ENCODE results near the gene CLMN. TPM values are rescaled to one million over a fixed set of nuclear protein-coding genes. Genes with fewer than 3 reads are reported as not detected.

Gene CLMN
- polyA plus RNA-seq, 3 donors = 22.0 to 33.7 (median 23.2) TPM

- no peak overlapping the region for H3K4me2 ChIP-seq (replicated peaks; ENCODE audit: extremely low read depth, low read length, poor library complexity, severe bottlenecking)
Measured at GRCh38 chr14:95275494-95275893, 44.2 kb downstream of the CLMN start.

GRCh38 chr14:95274874-95275273 lies 44.8 kb downstream of the CLMN start:
- no peak overlapping the region for H3K27ac ChIP-seq (ENCODE audit: low read depth in 1 of 2, low read length in 2 of 2)
- H3K4me1 Mint-ChIP-seq = no peaks in the 10 kb centered on the region
- H2AFZ ChIP-seq (ENCODE audit: insufficient read depth, low read depth, low read length, poor library complexity, severe bottlenecking) = no peak overlapping the region
- H3K36me3 ChIP-seq (replicated peaks in 1 of 2; ENCODE audit: control insufficient read depth in 1 of 2, insufficient read depth in 2 of 2, low read length in 2 of 2) = no peaks in the 10 kb centered on the region
- H3K36me3 Mint-ChIP-seq = peaks cover 0 to 8% of the 10 kb centered on the region in 2 donors
- no peak overlapping the region for H3K27ac Mint-ChIP-seq
- 100% methylated on average over 3 of the region's 6 CpGs for WGBS (ENCODE audit: insufficient coverage)
- peaks cover 0 to 3% (median 1%) of the 10 kb centered on the region in 3 donors for H3K27me3 Mint-ChIP-seq (ENCODE audit: low read depth in 3 of 3)
- no peaks in the 10 kb centered on the region for H3K4me1 ChIP-seq (ENCODE audit: control insufficient read depth in 1 of 2, insufficient read depth in 2 of 2, low read length in 2 of 2)
- no peak for DNase-seq
- no peaks in the 10 kb centered on the region for H3K9me3 ChIP-seq (replicated peaks in 1 of 2; ENCODE audit: control insufficient read depth in 1 of 2, insufficient read depth in 1 of 2, low read length in 2 of 2)
- no peak for TF ChIP-seq CTCF (IDR thresholded peaks at IDR 0.05)
- H3K9me3 Mint-ChIP-seq = no peaks in the 10 kb centered on the region
- H3K4me3 ChIP-seq (replicated peaks in 1 of 3; ENCODE audit: low read depth in 2 of 3, low read length in 3 of 3) = no peak overlapping the region
- H3K27me3 ChIP-seq (ENCODE audit: control insufficient read depth in 2 of 2, insufficient read depth in 2 of 2, low read length in 2 of 2) = no peaks in the 10 kb centered on the region
- no peak overlapping the region for H3K9ac ChIP-seq (ENCODE audit: insufficient read depth, low read length, poor library complexity, severe bottlenecking)
- no peaks in the 10 kb centered on the region for H3K79me2 ChIP-seq (ENCODE audit: insufficient read depth, low read length)
- no peak overlapping the region for H3K4me2 ChIP-seq (replicated peaks; ENCODE audit: extremely low read depth, low read length, poor library complexity, severe bottlenecking)
- peaks cover 77% of the 10 kb centered on the region for H4K20me1 ChIP-seq (ENCODE audit: insufficient read depth, low read length)
- H3K4me3 Mint-ChIP-seq = no peak overlapping the region
- intact Hi-C loops (cut with micrococcal nuclease) = no loop called here

More at GRCh38 chr14:95275494-95275893, 44.2 kb downstream of the CLMN start:
- 95% methylated on average over 7 of the region's 7 CpGs for WGBS (ENCODE audit: insufficient coverage)
- Histone ChIP-seq H3K79me2 (ENCODE audit: insufficient read depth, low read length) (no peaks in the 10 kb centered on the region), H3K9ac (ENCODE audit: insufficient read depth, low read length, poor library complexity, severe bottlenecking) (no peak overlapping the region), H3K27ac (ENCODE audit: low read depth in 1 of 2, low read length in 2 of 2) (no peak overlapping the region), H3K4me3 (replicated peaks in 1 of 3; ENCODE audit: low read depth in 2 of 3, low read length in 3 of 3) (no peak overlapping the region), H2AFZ (ENCODE audit: insufficient read depth, low read depth, low read length, poor library complexity, severe bottlenecking) (no peak overlapping the region), H3K4me1 (ENCODE audit: control insufficient read depth in 1 of 2, insufficient read depth in 2 of 2, low read length in 2 of 2) (no peaks in the 10 kb centered on the region), H3K36me3 (replicated peaks in 1 of 2; ENCODE audit: control insufficient read depth in 1 of 2, insufficient read depth in 2 of 2, low read length in 2 of 2) (no peaks in the 10 kb centered on the region), H3K27me3 (ENCODE audit: control insufficient read depth in 2 of 2, insufficient read depth in 2 of 2, low read length in 2 of 2) (no peaks in the 10 kb centered on the region), H4K20me1 (ENCODE audit: insufficient read depth, low read length) (peaks cover 73% of the 10 kb centered on the region), H3K9me3 (replicated peaks in 1 of 2; ENCODE audit: control insufficient read depth in 1 of 2, insufficient read depth in 1 of 2, low read length in 2 of 2) (no peaks in the 10 kb centered on the region)
- intact Hi-C loops (cut with micrococcal nuclease) = no loop called here
- H3K27ac Mint-ChIP-seq = no peak overlapping the region
- H3K4me3 Mint-ChIP-seq = no peak overlapping the region
- no peak for DNase-seq
- peaks cover 0 to 3% (median 1%) of the 10 kb centered on the region in 3 donors for H3K27me3 Mint-ChIP-seq (ENCODE audit: low read depth in 3 of 3)
- no peaks in the 10 kb centered on the region for H3K4me1 Mint-ChIP-seq
- TF ChIP-seq CTCF (IDR thresholded peaks at IDR 0.05) = no peak
- no peaks in the 10 kb centered on the region for H3K9me3 Mint-ChIP-seq
- peaks cover 0 to 8% of the 10 kb centered on the region in 2 donors for H3K36me3 Mint-ChIP-seq
